ENCODE measurements around the gene LRRC23.

GRCh38 chr12:6963016-6963731, 58.6 kb downstream of the LRRC23 start:
- no peak for TF ChIP-seq CTCF (IDR thresholded peaks at IDR 0.05)
- TF ChIP-seq POLR2AphosphoS5 (IDR thresholded peaks at IDR 0.05), result no peak
- TF ChIP-seq POLR2A (IDR thresholded peaks at IDR 0.05; ENCODE audit: low read depth), result no peak
